SU-DHL-6 (cell line): ENCODE results near the gene GRID1.

Experiments used
- EZH2phosphoT487 ChIP-seq: fragments of 200-600 bp; sonication (generic), shearing (Covaris generic); conservative IDR thresholded peaks from 2 replicates; pipeline ENCODE4 v1.6.1; 2018; ENCODE audit warnings: mild to moderate bottlenecking, antibody characterized with exemption, low read length, moderate library complexity, mixed read lengths
- TF ChIP-seq, protein P1 (sequence below): fragments of 200-600 bp; sonication (generic); IDR thresholded peaks from one replicate; pipeline ENCODE4 v1.5.1; 2017; ENCODE audit warnings: antibody characterized with exemption, mild to moderate bottlenecking, low read length, moderate library complexity; ENCODE audit not compliant: insufficient read depth, poor library complexity, severe bottlenecking

DNA sequence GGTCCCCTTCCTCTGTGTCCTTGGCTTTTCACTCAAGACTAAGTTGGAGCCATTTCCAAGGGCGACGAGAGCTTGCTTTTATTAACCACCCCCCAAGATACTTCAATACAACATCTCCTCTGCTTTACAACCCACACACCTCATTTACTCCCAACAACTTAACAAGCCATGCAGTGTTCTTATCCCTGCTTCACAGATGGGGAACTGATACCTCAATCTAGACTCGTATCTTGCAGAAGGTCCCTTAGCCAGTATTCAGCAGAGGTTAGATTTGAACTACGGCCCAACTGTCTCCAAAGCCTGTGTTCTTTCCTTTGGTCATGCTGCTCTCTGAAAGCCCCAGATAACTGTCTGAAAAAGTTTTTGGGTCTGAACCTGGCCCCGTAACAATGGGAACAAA is 444.8 kb downstream of the GRID1 start:
- TF ChIP-seq, protein P1, sequence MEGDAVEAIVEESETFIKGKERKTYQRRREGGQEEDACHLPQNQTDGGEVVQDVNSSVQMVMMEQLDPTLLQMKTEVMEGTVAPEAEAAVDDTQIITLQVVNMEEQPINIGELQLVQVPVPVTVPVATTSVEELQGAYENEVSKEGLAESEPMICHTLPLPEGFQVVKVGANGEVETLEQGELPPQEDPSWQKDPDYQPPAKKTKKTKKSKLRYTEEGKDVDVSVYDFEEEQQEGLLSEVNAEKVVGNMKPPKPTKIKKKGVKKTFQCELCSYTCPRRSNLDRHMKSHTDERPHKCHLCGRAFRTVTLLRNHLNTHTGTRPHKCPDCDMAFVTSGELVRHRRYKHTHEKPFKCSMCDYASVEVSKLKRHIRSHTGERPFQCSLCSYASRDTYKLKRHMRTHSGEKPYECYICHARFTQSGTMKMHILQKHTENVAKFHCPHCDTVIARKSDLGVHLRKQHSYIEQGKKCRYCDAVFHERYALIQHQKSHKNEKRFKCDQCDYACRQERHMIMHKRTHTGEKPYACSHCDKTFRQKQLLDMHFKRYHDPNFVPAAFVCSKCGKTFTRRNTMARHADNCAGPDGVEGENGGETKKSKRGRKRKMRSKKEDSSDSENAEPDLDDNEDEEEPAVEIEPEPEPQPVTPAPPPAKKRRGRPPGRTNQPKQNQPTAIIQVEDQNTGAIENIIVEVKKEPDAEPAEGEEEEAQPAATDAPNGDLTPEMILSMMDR, result no peak
- TF ChIP-seq EZH2phosphoT487, result no peak
